B cell (primary cell): ENCODE results near the gene GBX1. TPM values are rescaled to one million over a fixed set of nuclear protein-coding genes. Genes with fewer than 3 reads are reported as not detected.

Experiments used
- ATAC-seq: fragments of 200-7000 bp; cut with Tn5 transposase; one replicate; pipeline ENCODE4 v1.10.0; 2021; ENCODE audit warnings: low read depth, mild to moderate bottlenecking, moderate number of reproducible peaks, moderate library complexity
- CTCF ChIA-PET: fragments of 350-600 bp; sonication (Branson Sonifier 250); formaldehyde crosslinking; loops from one replicate; lab custom pipeline; 2021; ENCODE audit warnings: antibody characterized with exemption, inconsistent platforms; lab: Charles Lee
- POLR2A ChIA-PET: fragments of 350-600 bp; sonication (Branson Sonifier 250); formaldehyde crosslinking; loops from one replicate; lab custom pipeline; 2021; ENCODE audit warnings: antibody characterized with exemption; lab: Charles Lee
- DNase-seq: peaks from one replicate; pipeline ENCODE4 v3.0.0; 2013
- H2AFZ ChIP-seq: 2 replicates; pipeline ENCODE4 v1.6.1; 2012; ENCODE audit warnings: mild to moderate bottlenecking, low read depth, low read length; ENCODE audit not compliant: insufficient read depth, poor library complexity, severe bottlenecking
- H3K27ac ChIP-seq, 2 donors: 1 replicate in 1 of 2; 2 replicates in 1 of 2; pipeline ENCODE4 v1.5.1; 2012 to 2013; ENCODE audit warnings: low read length in 2 of 2, mild to moderate bottlenecking in 2 of 2, moderate library complexity in 1 of 2
- H3K27me3 ChIP-seq, 4 experiments: fragments of 200-600 bp in 1 of 4; sonication (generic) in 1 of 4; replicated peaks in 1 of 4; 1 replicate in 2 of 4; 2 replicates in 2 of 4; pipeline versions ENCODE4 v1.6.1 to v1.7.0; 2013 to 2016; ENCODE audit warnings: low read length in 3 of 4, mild to moderate bottlenecking in 2 of 4, mixed read lengths in 1 of 4, moderate library complexity in 1 of 4; ENCODE audit not compliant: insufficient read depth in 4 of 4, control insufficient read depth in 3 of 4; ENCODE audit errors: control extremely low read depth in 1 of 4
- H3K36me3 ChIP-seq, 2 experiments: replicated peaks in 1 of 2; 1 replicate in 1 of 2; 2 replicates in 1 of 2; pipeline versions ENCODE4 v1.6.1 to v1.7.1; 2013; ENCODE audit warnings: low read length in 1 of 2; ENCODE audit not compliant: insufficient read depth in 2 of 2, control insufficient read depth in 1 of 2; ENCODE audit errors: control extremely low read depth in 1 of 2, extremely low read depth in 1 of 2
- H3K4me1 ChIP-seq, 2 donors: fragments of 200-600 bp in 1 of 2; sonication (generic) in 1 of 2; 1 replicate in 1 of 2; 2 replicates in 1 of 2; pipeline versions ENCODE4 v1.5.1 to v1.6.1; 2013 to 2017; ENCODE audit warnings: low read length in 2 of 2; ENCODE audit not compliant: control insufficient read depth in 2 of 2, insufficient read depth in 2 of 2
- H3K4me2 ChIP-seq: replicated peaks from 2 replicates; pipeline ENCODE3; 2012; ENCODE audit warnings: mild to moderate bottlenecking, low read depth, low read length; ENCODE audit not compliant: poor library complexity, severe bottlenecking
- H3K4me3 ChIP-seq, 5 experiments: fragments of 200-600 bp in 1 of 5; sonication (generic) in 1 of 5; 1 replicate in 3 of 5; 2 replicates in 2 of 5; pipeline versions ENCODE4 v1.5.1 to v1.7.0; 2011 to 2016; ENCODE audit warnings: low read length in 4 of 5, mild to moderate bottlenecking in 4 of 5, low read depth in 2 of 5, control low read depth in 1 of 5, moderate library complexity in 1 of 5; ENCODE audit not compliant: insufficient read depth in 1 of 5; ENCODE audit errors: control extremely low read depth in 1 of 5, extremely low read depth in 1 of 5
- H3K79me2 ChIP-seq: fragments of 200-600 bp; sonication (generic); one replicate; pipeline ENCODE4 v1.6.0; 2016; ENCODE audit warnings: low read length; ENCODE audit not compliant: control insufficient read depth, insufficient read depth
- H3K9ac ChIP-seq: fragments of 200-600 bp; sonication (generic); 2 replicates; pipeline ENCODE4 v1.6.1; 2017; ENCODE audit warnings: mild to moderate bottlenecking, low read length, moderate library complexity
- H3K9me3 ChIP-seq, 3 donors: one replicate each; pipeline versions ENCODE4 v1.6.1 to v1.7.1; 2013; ENCODE audit warnings: low read length in 2 of 3; ENCODE audit not compliant: control insufficient read depth in 2 of 3, insufficient read depth in 1 of 3; ENCODE audit errors: control extremely low read depth in 1 of 3
- H4K20me1 ChIP-seq: 2 replicates; pipeline ENCODE4 v1.6.0; 2012; ENCODE audit warnings: mild to moderate bottlenecking, low read length; ENCODE audit not compliant: insufficient read depth, control insufficient read depth, poor library complexity, severe bottlenecking
- H3K27ac Mint-ChIP-seq: one replicate; pipeline ENCODE4 v1.8.0; 2021; ENCODE audit warnings: mixed read lengths
- H3K27me3 Mint-ChIP-seq: one replicate; pipeline ENCODE4 v1.8.0; 2021; ENCODE audit warnings: mixed read lengths
- H3K4me1 Mint-ChIP-seq: one replicate; pipeline ENCODE4 v1.8.0; 2021; ENCODE audit warnings: mixed read lengths
- H3K4me3 Mint-ChIP-seq: one replicate; pipeline ENCODE4 v1.8.0; 2021; ENCODE audit warnings: mixed read lengths
- H3K9me3 Mint-ChIP-seq: one replicate; pipeline ENCODE4 v1.8.0; 2022; ENCODE audit warnings: mixed read lengths; ENCODE audit not compliant: insufficient read depth
- EZH2 ChIP-seq: IDR thresholded peaks from 2 replicates; pipeline ENCODE4 v1.6.1; 2012; ENCODE audit warnings: borderline replicate concordance, low read depth, mild to moderate bottlenecking, moderate library complexity, low read length; ENCODE audit not compliant: insufficient read depth, poor library complexity, severe bottlenecking
- WGBS: methylation state at CpG from one replicate; pipeline ENCODE4 v1.1.5; 2013; ENCODE audit warnings: missing lambda C conversion rate; ENCODE audit not compliant: insufficient coverage; 5-methylcytosine and 5-hydroxymethylcytosine counted together
- intact Hi-C: fragments of 100-400 bp; cut with micrococcal nuclease; formaldehyde crosslinking; loops from one replicate; pipeline ENCODE4 v1.10.0; 2022
- polyA plus RNA-seq: library from polyadenylated mRNA; depleted of rRNA; stranded (reverse); fragments of >200 nt; gene quantifications from 2 replicates; pipeline ENCODE4 v1.2.3, GENCODE V29; 2012
- total RNA-seq, 2 donors: library from RNA; stranded (reverse); fragments of 120-200 nt in 1 of 2; gene quantifications; 1 replicate in 1 of 2; 2 replicates in 1 of 2; pipeline versions ENCODE4 v1.2.3 to v1.2.4, GENCODE V29; 2013 to 2022
- TF ChIP-seq, protein P1 (sequence below): fragments of 200-600 bp; IDR thresholded peaks from one replicate; pipeline ENCODE4 v1.8.0; 2022; ENCODE audit warnings: antibody characterized with exemption, mild to moderate bottlenecking

Gene GBX1
- total and polyA plus RNA-seq, 2 donors (not counting 1 experiment from before 2014, with no cell fraction given), result not detected

DNA sequence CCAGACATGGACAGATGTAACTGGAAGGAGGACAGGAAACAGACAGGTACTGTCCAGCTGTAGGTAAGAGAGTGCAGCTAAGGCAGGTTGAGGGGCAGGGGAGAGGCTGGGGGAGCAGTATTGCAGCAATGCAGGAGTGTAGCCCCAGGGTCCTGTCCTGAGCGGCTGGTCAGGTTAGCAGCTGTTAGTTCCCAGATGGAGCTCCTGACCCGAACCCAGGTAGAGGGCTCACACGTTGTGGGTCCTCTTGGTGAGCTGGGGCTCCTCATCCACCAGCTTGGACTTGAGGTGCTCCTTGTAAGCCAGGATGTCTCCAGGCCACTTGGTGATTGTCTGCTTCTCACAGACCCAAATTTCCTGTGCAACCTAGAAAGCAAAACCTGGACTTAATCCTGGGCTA lies 46.3 kb upstream of the GBX1 start:
- Mint-ChIP-seq H3K4me1 (no peaks in the 10 kb centered on the region), H3K4me3 (no peak overlapping the region), H3K27me3 (no peaks in the 10 kb centered on the region), H3K27ac (no peak overlapping the region), H3K9me3 (no peaks in the 10 kb centered on the region)
- H3K4me2 ChIP-seq, result no peak overlapping the region
- H3K79me2 ChIP-seq, result no peaks in the 10 kb centered on the region
- intact Hi-C loops, result no loop called here
- POLR2A ChIA-PET, result no interaction called here
- H3K4me1 ChIP-seq, result no peaks in the 10 kb centered on the region
- H2AFZ ChIP-seq, result no peak overlapping the region
- H3K9ac ChIP-seq, result no peak overlapping the region
- no peak for ATAC-seq
- CTCF ChIA-PET, result no interaction called here
- H3K9me3 ChIP-seq, result no peaks in the 10 kb centered on the region
- H4K20me1 ChIP-seq, result no peaks in the 10 kb centered on the region
- peaks cover 0 to 51% of the 10 kb centered on the region in 2 experiments for H3K36me3 ChIP-seq
- no peak overlapping the region for H3K27ac ChIP-seq
- TF ChIP-seq, protein P1, sequence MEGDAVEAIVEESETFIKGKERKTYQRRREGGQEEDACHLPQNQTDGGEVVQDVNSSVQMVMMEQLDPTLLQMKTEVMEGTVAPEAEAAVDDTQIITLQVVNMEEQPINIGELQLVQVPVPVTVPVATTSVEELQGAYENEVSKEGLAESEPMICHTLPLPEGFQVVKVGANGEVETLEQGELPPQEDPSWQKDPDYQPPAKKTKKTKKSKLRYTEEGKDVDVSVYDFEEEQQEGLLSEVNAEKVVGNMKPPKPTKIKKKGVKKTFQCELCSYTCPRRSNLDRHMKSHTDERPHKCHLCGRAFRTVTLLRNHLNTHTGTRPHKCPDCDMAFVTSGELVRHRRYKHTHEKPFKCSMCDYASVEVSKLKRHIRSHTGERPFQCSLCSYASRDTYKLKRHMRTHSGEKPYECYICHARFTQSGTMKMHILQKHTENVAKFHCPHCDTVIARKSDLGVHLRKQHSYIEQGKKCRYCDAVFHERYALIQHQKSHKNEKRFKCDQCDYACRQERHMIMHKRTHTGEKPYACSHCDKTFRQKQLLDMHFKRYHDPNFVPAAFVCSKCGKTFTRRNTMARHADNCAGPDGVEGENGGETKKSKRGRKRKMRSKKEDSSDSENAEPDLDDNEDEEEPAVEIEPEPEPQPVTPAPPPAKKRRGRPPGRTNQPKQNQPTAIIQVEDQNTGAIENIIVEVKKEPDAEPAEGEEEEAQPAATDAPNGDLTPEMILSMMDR, result no peak
- TF ChIP-seq EZH2, result no peak
- no peaks in the 10 kb centered on the region for H3K27me3 ChIP-seq
- no peak for DNase-seq
- 100% methylated on average over 3 of the region's 3 CpGs for WGBS
- H3K4me3 ChIP-seq, result no peak overlapping the region

DNA sequence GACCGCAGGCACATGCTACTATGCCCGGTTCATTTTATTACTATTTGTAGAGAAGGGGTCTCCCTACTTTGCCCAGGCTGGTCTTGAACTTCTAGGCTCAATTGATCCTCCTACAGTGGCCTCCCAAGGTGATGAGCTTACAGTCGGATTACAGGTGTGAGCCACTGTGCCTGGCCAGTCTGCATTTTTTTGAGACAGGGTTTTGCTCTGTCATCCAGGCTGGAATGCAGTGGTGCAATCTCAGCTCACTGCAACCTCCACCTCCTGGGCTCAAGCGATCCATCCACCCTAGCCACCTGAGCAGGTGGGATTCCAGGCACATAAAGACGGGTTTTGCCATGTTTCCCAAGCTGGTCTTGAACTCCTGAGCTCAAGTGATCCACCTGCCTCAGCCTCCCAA lies 45.1 kb upstream of the GBX1 start:
- no peaks in the 10 kb centered on the region for H3K9me3 Mint-ChIP-seq
- ChIA-PET CTCF (no interaction called here), POLR2A (no interaction called here)
- WGBS, result 95% methylated on average over 3 of the region's 5 CpGs
- H3K4me1 ChIP-seq, result no peaks in the 10 kb centered on the region
- H4K20me1 ChIP-seq, result no peaks in the 10 kb centered on the region
- no peak overlapping the region for H3K9ac ChIP-seq
- H3K27ac ChIP-seq, result no peak overlapping the region
- no peaks in the 10 kb centered on the region for H3K27me3 ChIP-seq
- H3K4me3 Mint-ChIP-seq, result no peak overlapping the region
- H3K27ac Mint-ChIP-seq, result no peak overlapping the region
- peaks cover 0 to 39% of the 10 kb centered on the region in 2 experiments for H3K36me3 ChIP-seq
- H3K4me3 ChIP-seq, result no peak overlapping the region
- no peaks in the 10 kb centered on the region for H3K9me3 ChIP-seq
- DNase-seq (no peak), ATAC-seq (no peak)
- no peaks in the 10 kb centered on the region for H3K27me3 Mint-ChIP-seq
- no peaks in the 10 kb centered on the region for H3K4me1 Mint-ChIP-seq
- H2AFZ ChIP-seq, result no peak overlapping the region
- no peaks in the 10 kb centered on the region for H3K79me2 ChIP-seq
- TF ChIP-seq, protein P1, result no peak
- no peak for TF ChIP-seq EZH2
- H3K4me2 ChIP-seq, result no peak overlapping the region
- intact Hi-C loops, result no loop called here
